Endothelial cell of umbilical vein (primary cell): Measurements from ENCODE around the gene RBMS3. TPM values are rescaled to one million over a fixed set of nuclear protein-coding genes. Genes with fewer than 3 reads are reported as not detected.

Experiments
- BruUV-seq: library from RNA; stranded (reverse); fragments of 400-500 nt; replicated peaks from 2 replicates; lab custom pipeline; 2021; lab: Mats Ljungman, UMichigan
- CTCF ChIA-PET: fragments of 300-600, 350-600 bp; sonication (Branson Sonifier 250); formaldehyde crosslinking; loops from one replicate; lab custom pipeline; 2021; ENCODE audit warnings: antibody characterized with exemption, inconsistent platforms; lab: Charles Lee
- POLR2A ChIA-PET: fragments of 300-600, 350-600 bp; sonication (Branson Sonifier 250); formaldehyde crosslinking; loops from one replicate; lab custom pipeline; 2021; ENCODE audit warnings: antibody characterized with exemption, inconsistent platforms; lab: Charles Lee
- DNase-seq: peaks from one replicate; pipeline ENCODE4 v3.0.0-alpha.2; 2011; ENCODE audit warnings: low read depth, low spot score
- FAIRE-seq: peaks from 2 replicates; lab custom pipeline; 2011; peaks lifted over from hg19 to GRCh38; lab: Jason Lieb, UNC
- H2AFZ ChIP-seq: 2 replicates; pipeline ENCODE4 v1.6.0; 2012; ENCODE audit warnings: low read depth, low read length, control low read depth, inconsistent platforms
- H3K27ac ChIP-seq: 2 replicates; pipeline ENCODE4 v1.5.1; 2011; ENCODE audit warnings: low read depth, mild to moderate bottlenecking, control low read depth, low read length, moderate library complexity; ENCODE audit not compliant: insufficient read depth
- H3K27me3 ChIP-seq, 2 experiments: 2 replicates each; pipeline versions ENCODE4 v1.6.0 to v1.6.1; 2011; ENCODE audit warnings: low read length in 2 of 2, mixed read lengths in 1 of 2; ENCODE audit not compliant: control insufficient read depth in 2 of 2, insufficient read depth in 2 of 2
- H3K36me3 ChIP-seq, 2 experiments: 2 replicates in 1 of 2; 3 replicates in 1 of 2; pipeline ENCODE4 v1.5.1; 2011; ENCODE audit warnings: low read length in 2 of 2, mild to moderate bottlenecking in 1 of 2, moderate library complexity in 1 of 2; ENCODE audit not compliant: control insufficient read depth in 2 of 2, insufficient read depth in 2 of 2; ENCODE audit errors: extremely low read depth in 1 of 2
- H3K4me1 ChIP-seq: 3 replicates; pipeline ENCODE4 v1.5.1; 2011; ENCODE audit warnings: mild to moderate bottlenecking, low read length; ENCODE audit not compliant: control insufficient read depth, insufficient read depth; ENCODE audit errors: extremely low read depth
- H3K4me2 ChIP-seq: 2 replicates; pipeline ENCODE4 v1.6.1; 2011; ENCODE audit warnings: low read length, control low read depth, mixed read lengths; ENCODE audit not compliant: insufficient read depth
- H3K4me3 ChIP-seq, 3 experiments: fragments of 200-600 bp in 1 of 3; sonication (generic), shearing (Covaris generic) in 1 of 3; replicated peaks in 1 of 3; 2 replicates each; pipeline ENCODE4 v1.5.1; 2011 to 2016; ENCODE audit warnings: control low read depth in 3 of 3, low read length in 3 of 3, mild to moderate bottlenecking in 2 of 3, inconsistent platforms in 1 of 3, low read depth in 1 of 3, moderate library complexity in 1 of 3; ENCODE audit not compliant: insufficient read depth in 1 of 3
- H3K79me2 ChIP-seq: 2 replicates; pipeline ENCODE4 v1.6.0; 2012; ENCODE audit warnings: low read length, inconsistent platforms; ENCODE audit not compliant: control insufficient read depth, insufficient read depth
- H3K9ac ChIP-seq: replicated peaks from 2 replicates; pipeline ENCODE3; 2011; ENCODE audit warnings: low read length, control low read depth; ENCODE audit not compliant: insufficient read depth; ENCODE audit errors: extremely low read depth
- H3K9me1 ChIP-seq: replicated peaks from 3 replicates; pipeline ENCODE4 v1.6.0; 2011; ENCODE audit warnings: mild to moderate bottlenecking, low read length; ENCODE audit not compliant: control insufficient read depth, insufficient read depth; ENCODE audit errors: extremely low read depth
- H3K9me3 ChIP-seq: replicated peaks from 2 replicates; pipeline ENCODE4 v1.5.1; 2012; ENCODE audit warnings: low read length, inconsistent platforms; ENCODE audit not compliant: control insufficient read depth, insufficient read depth
- H4K20me1 ChIP-seq: replicated peaks from 2 replicates; pipeline ENCODE3; 2011; ENCODE audit warnings: mild to moderate bottlenecking, low read length; ENCODE audit not compliant: control insufficient read depth, insufficient read depth; ENCODE audit errors: extremely low read depth
- EZH2 ChIP-seq: IDR thresholded peaks from 2 replicates; pipeline ENCODE4 v1.6.1; 2012; ENCODE audit warnings: borderline replicate concordance, low read depth, mild to moderate bottlenecking, moderate library complexity, low read length, inconsistent platforms; ENCODE audit not compliant: severe bottlenecking
- FOS ChIP-seq: IDR thresholded peaks from 2 replicates; pipeline ENCODE4 v1.6.1; 2011; ENCODE audit warnings: mild to moderate bottlenecking, low read length, moderate library complexity, borderline replicate concordance; ENCODE audit not compliant: insufficient read depth
- GATA2 ChIP-seq: IDR thresholded peaks from 2 replicates; pipeline ENCODE4 v1.7.0; 2011; ENCODE audit warnings: low read depth, mild to moderate bottlenecking, moderate library complexity, mixed read lengths, low read length; ENCODE audit not compliant: insufficient read length, insufficient read depth
- JUN ChIP-seq: IDR thresholded peaks from 2 replicates; pipeline ENCODE4 v1.6.1; 2011; ENCODE audit warnings: borderline replicate concordance, low read depth; ENCODE audit not compliant: insufficient read length, insufficient read depth
- MYC ChIP-seq: IDR thresholded peaks from one replicate; pipeline ENCODE4 v1.6.1; 2011; ENCODE audit warnings: mild to moderate bottlenecking, low read depth, low read length
- POLR2A ChIP-seq: IDR thresholded peaks from 2 replicates; pipeline ENCODE4 v1.6.1; 2012; ENCODE audit warnings: low read depth, mild to moderate bottlenecking, control low read depth, low read length
- POLR2AphosphoS5 ChIP-seq: IDR thresholded peaks from 2 replicates; pipeline ENCODE4 v1.6.1; 2012; ENCODE audit warnings: low read depth, mild to moderate bottlenecking, control low read depth, low read length, moderate library complexity; ENCODE audit not compliant: insufficient read depth
- dilution Hi-C: fragments of 300-500 bp; cut with MboI; formaldehyde crosslinking; loops from one replicate; pipeline ENCODE4 v1.15.0; 2019; ENCODE audit warnings: low sequenced_read_pairs; ENCODE audit not compliant: extremely low pct_ligation_motif_present
- intact Hi-C: fragments of 100-400 bp; cut with micrococcal nuclease; formaldehyde crosslinking; loops from one replicate; pipeline ENCODE4 v1.10.0; 2022
- polyA plus RNA-seq, 4 experiments: library from polyadenylated mRNA; depleted of rRNA in 3 of 4; stranded (reverse) in 3 of 4; unstranded in 1 of 4; fragments of >200 nt; gene quantifications; 2 replicates each; pipeline versions ENCODE4 v1.2.1 to v1.2.3, GENCODE V29; 2011 to 2012; ENCODE audit warnings: missing spikeins in 1 of 4
- total RNA-seq: library from RNA; stranded (reverse); gene quantifications from 2 replicates; pipeline ENCODE4 v1.2.3, GENCODE V29; 2021
- TF ChIP-seq, protein P1 (sequence below), 2 donors: IDR thresholded peaks; 1 replicate in 1 of 2; 2 replicates in 1 of 2; pipeline ENCODE4 v1.5.1; 2011; ENCODE audit warnings: low read length in 2 of 2, mild to moderate bottlenecking in 2 of 2, moderate library complexity in 2 of 2, control low read depth in 1 of 2, inconsistent platforms in 1 of 2, low read depth in 1 of 2; ENCODE audit not compliant: insufficient read depth in 1 of 2; ENCODE audit errors: extremely low read depth in 1 of 2
- TF ChIP-seq, protein P2 (sequence below): IDR thresholded peaks from 2 replicates; pipeline ENCODE4 v1.6.1; 2011; ENCODE audit not compliant: insufficient read depth, insufficient read length

The RBMS3 gene
- total and polyA plus RNA-seq, 2 donors (not counting 3 experiments of a cell fraction or from before 2014, with no cell fraction given): 13.6 to 42.3 TPM

DNA sequence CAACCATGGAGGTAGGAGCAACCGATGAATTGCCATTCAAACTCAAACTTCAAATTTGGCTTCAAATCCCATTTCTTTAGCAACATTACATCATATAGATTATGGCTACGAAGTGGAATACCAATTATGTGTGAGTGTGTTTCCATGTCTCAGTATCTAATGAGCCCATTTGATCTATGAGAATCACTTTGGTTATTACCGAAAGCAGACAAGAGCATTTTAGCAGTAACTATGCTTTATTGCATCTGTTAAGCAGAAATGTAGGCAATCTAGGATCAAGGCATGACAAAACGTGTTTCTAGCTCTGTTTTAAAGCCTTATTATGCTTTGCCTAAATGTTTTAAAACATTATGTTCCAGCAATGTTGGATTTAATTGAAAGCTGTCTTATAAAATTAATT, 743.6 kb downstream of the RBMS3 start:
- no peak overlapping the region for H3K27ac ChIP-seq
- H3K4me1 ChIP-seq: no peaks in the 10 kb centered on the region
- intact Hi-C loops: no loop called here
- no peaks in the 10 kb centered on the region for H3K27me3 ChIP-seq
- no peaks in the 10 kb centered on the region for H3K36me3 ChIP-seq
- ChIA-PET CTCF (interaction anchor here (1.0 to 1.7 kb wide), 3 partner anchors 10 to 174 kb away, joined by 3 to 5 read pairs (median 5); no protein-coding TSS in a partner anchor), POLR2A (no interaction called here)
- H2AFZ ChIP-seq: no peak overlapping the region
- no peak overlapping the region for H3K4me3 ChIP-seq
- no TSS peak for BruUV-seq
- no peak for DNase-seq
- H3K9ac ChIP-seq: no peak overlapping the region
- FAIRE-seq: no peak
- TF ChIP-seq, protein P1, sequence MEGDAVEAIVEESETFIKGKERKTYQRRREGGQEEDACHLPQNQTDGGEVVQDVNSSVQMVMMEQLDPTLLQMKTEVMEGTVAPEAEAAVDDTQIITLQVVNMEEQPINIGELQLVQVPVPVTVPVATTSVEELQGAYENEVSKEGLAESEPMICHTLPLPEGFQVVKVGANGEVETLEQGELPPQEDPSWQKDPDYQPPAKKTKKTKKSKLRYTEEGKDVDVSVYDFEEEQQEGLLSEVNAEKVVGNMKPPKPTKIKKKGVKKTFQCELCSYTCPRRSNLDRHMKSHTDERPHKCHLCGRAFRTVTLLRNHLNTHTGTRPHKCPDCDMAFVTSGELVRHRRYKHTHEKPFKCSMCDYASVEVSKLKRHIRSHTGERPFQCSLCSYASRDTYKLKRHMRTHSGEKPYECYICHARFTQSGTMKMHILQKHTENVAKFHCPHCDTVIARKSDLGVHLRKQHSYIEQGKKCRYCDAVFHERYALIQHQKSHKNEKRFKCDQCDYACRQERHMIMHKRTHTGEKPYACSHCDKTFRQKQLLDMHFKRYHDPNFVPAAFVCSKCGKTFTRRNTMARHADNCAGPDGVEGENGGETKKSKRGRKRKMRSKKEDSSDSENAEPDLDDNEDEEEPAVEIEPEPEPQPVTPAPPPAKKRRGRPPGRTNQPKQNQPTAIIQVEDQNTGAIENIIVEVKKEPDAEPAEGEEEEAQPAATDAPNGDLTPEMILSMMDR (IDR thresholded peaks at IDR 0.05; ENCODE audit: extremely low read depth in 1 of 2, insufficient read depth in 1 of 2, low read depth in 1 of 2, low read length in 2 of 2): no peak
- TF ChIP-seq EZH2: no peak
- TF ChIP-seq JUN: no peak
- TF ChIP-seq POLR2A: no peak
- TF ChIP-seq FOS: no peak
- dilution Hi-C loops: no loop called here
- H3K9me3 ChIP-seq: no peaks in the 10 kb centered on the region
- no peaks in the 10 kb centered on the region for H3K9me1 ChIP-seq
- no peak overlapping the region for H3K4me2 ChIP-seq
- no peaks in the 10 kb centered on the region for H3K79me2 ChIP-seq
- H4K20me1 ChIP-seq: no peaks in the 10 kb centered on the region

DNA sequence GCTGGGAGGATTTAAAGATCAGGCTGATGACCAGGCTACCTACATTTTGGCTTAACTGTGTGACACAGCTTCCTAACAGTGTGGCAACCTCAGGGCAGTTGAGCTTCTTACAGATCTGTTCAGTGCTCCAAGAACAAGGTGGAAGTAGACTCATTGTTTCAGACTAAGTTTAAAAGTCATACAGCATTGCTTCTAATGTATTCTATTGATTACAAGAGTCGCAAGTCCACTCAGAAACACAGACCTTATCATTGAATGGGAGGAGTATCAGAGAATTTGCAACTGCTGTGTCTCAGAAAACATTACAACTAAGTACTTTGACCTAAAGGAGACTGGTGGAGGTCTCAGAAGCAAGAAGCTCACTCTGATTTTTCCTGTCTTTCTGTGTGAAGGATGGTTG, 746.0 kb downstream of the RBMS3 start:
- no peak overlapping the region for H3K4me3 ChIP-seq
- no peak for TF ChIP-seq JUN
- no peak for TF ChIP-seq MYC
- TF ChIP-seq GATA2: no peak
- TF ChIP-seq EZH2: no peak
- TF ChIP-seq, protein P1 (IDR thresholded peaks at IDR 0.05; ENCODE audit: extremely low read depth in 1 of 2, insufficient read depth in 1 of 2, low read depth in 1 of 2, low read length in 2 of 2): no peak
- no peak for TF ChIP-seq POLR2A
- no peak for TF ChIP-seq POLR2AphosphoS5
- TF ChIP-seq, protein P2, sequence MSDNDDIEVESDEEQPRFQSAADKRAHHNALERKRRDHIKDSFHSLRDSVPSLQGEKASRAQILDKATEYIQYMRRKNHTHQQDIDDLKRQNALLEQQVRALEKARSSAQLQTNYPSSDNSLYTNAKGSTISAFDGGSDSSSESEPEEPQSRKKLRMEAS: no peak
- no peak for TF ChIP-seq FOS
- FAIRE-seq: no peak
- intact Hi-C loops: no loop called here
- POLR2A ChIA-PET: no interaction called here
- no peak overlapping the region for H2AFZ ChIP-seq
- no peak overlapping the region for H3K4me2 ChIP-seq
- no peaks in the 10 kb centered on the region for H3K27me3 ChIP-seq
- no TSS peak for BruUV-seq
- H3K9ac ChIP-seq: no peak overlapping the region
- CTCF ChIA-PET: interaction anchor here (1.0 to 1.7 kb wide), 2 partner anchors 14 to 16 kb away, joined by 3 to 5 read pairs; no protein-coding TSS in a partner anchor
- no peak for DNase-seq
- H3K36me3 ChIP-seq: no peaks in the 10 kb centered on the region
- dilution Hi-C loops: loop anchor here (25.0 kb wide), 1 partner anchor 735 kb away; no protein-coding TSS in a partner anchor
- no peaks in the 10 kb centered on the region for H3K4me1 ChIP-seq
- H3K9me1 ChIP-seq: no peaks in the 10 kb centered on the region
- H3K9me3 ChIP-seq: no peaks in the 10 kb centered on the region
- H4K20me1 ChIP-seq: no peaks in the 10 kb centered on the region
- H3K27ac ChIP-seq: no peak overlapping the region
- no peaks in the 10 kb centered on the region for H3K79me2 ChIP-seq
